ENCODE results near the gene PHGDH.
"Not testable (repeated sequence)": the region's sequence is repeated elsewhere in the genome, so short reads cannot be mapped to it uniquely, and the experiment has no call there.

Gene PHGDH

GRCh38 chr1:119689511-119689910, 22.2 kb upstream of the PHGDH start:
- no peak for DNase-seq
- intact Hi-C loops (cut with DNase I) = no loop called here

- DNase-seq; intact Hi-C loops (cut with DNase I): not testable (repeated sequence)
These were observed 14.9 kb upstream of the PHGDH start for GRCh38 chr1:119696863-119697262.

- intact Hi-C loops (cut with DNase I) = no loop called here
- DNase-seq = no peak
These were observed 14.1 kb upstream of the PHGDH start for GRCh38 chr1:119697598-119697997.

- intact Hi-C loops (cut with DNase I) = no loop called here
- DNase-seq = no peak
These were observed 11.4 kb upstream of the PHGDH start for GRCh38 chr1:119700326-119700725.

- DNase-seq = no peak
- intact Hi-C loops (cut with DNase I) = no loop called here
These were observed 10.1 kb upstream of the PHGDH start for GRCh38 chr1:119701659-119702058.

- intact Hi-C loops (cut with DNase I) = no loop called here
- DNase-seq = no peak
These were observed 9.3 kb upstream of the PHGDH start for GRCh38 chr1:119702384-119702783.

GRCh38 chr1:119703666-119704450, 7.9 kb upstream of the PHGDH start:
- DNase-seq = no peak
- intact Hi-C loops (cut with DNase I) = no loop called here

- intact Hi-C loops (cut with DNase I); DNase-seq: not testable (repeated sequence)
These were observed 5.1 kb upstream of the PHGDH start for GRCh38 chr1:119706599-119706998.

- DNase-seq; intact Hi-C loops (cut with DNase I): not testable (repeated sequence)
These were observed 354 bp upstream of the PHGDH start for GRCh38 chr1:119711356-119711803.

- DNase-seq = peak; percentile 37 to 92 (median 58)
- intact Hi-C loops (cut with DNase I) = no loop called here
These were observed 756 bp downstream of the PHGDH start for GRCh38 chr1:119712342-119713038.

GRCh38 chr1:119713039-119713748, 1.5 kb downstream of the PHGDH start:
- DNase-seq = peak in 1 of 10 donors; percentile 45
- intact Hi-C loops (cut with DNase I) = no loop called here

GRCh38 chr1:119713749-119714456, 2.2 kb downstream of the PHGDH start:
- intact Hi-C loops (cut with DNase I) = no loop called here
- DNase-seq = peak in 1 of 10 donors; percentile 25

- intact Hi-C loops (cut with DNase I) = no loop called here
- DNase-seq = no peak
These were observed 2.8 kb downstream of the PHGDH start for GRCh38 chr1:119714583-119714982.

- peak in 2 of 10 donors; percentile 39 to 88 for DNase-seq
- intact Hi-C loops (cut with DNase I) = no loop called here
These were observed 3.8 kb downstream of the PHGDH start for GRCh38 chr1:119715542-119715941.

GRCh38 chr1:119718409-119718808, 6.7 kb downstream of the PHGDH start:
- intact Hi-C loops (cut with DNase I) = no loop called here
- no peak for DNase-seq

- DNase-seq = no peak
- intact Hi-C loops (cut with DNase I) = no loop called here
These were observed 7.2 kb downstream of the PHGDH start for GRCh38 chr1:119718972-119719371.

GRCh38 chr1:119720866-119721440, 9.2 kb downstream of the PHGDH start:
- no peak for DNase-seq

GRCh38 chr1:119721896-119722295, 10.2 kb downstream of the PHGDH start:
- DNase-seq = peak in 1 of 10 donors; percentile 73
- intact Hi-C loops (cut with DNase I) = no loop called here

More at GRCh38 chr1:119720866-119721440, 9.2 kb downstream of the PHGDH start:
- intact Hi-C loops (cut with DNase I) = no loop called here

GRCh38 chr1:119724611-119725218, 13.0 kb downstream of the PHGDH start:
- no peak for DNase-seq
- intact Hi-C loops (cut with DNase I) = no loop called here

GRCh38 chr1:119725626-119726025, 13.9 kb downstream of the PHGDH start:
- no peak for DNase-seq
- intact Hi-C loops (cut with DNase I) = no loop called here

Measured in posterior cingulate gyrus (tissue), 11 donors.